K562 (cell line): ENCODE data around the gene LRRTM4. TPM values are rescaled to one million over a fixed set of nuclear protein-coding genes. Genes with fewer than 3 reads are reported as not detected.

Experiments
- ATAC-seq: fragments of 200-7000 bp; cut with Tn5 transposase; 3 replicates; pipeline ENCODE4 v1.9.1; 2020; ENCODE audit warnings: moderate library complexity
- BruUV-seq: library from RNA; stranded (reverse); fragments of 400-500 nt; replicated peaks from 2 replicates; lab custom pipeline; 2021; lab: Mats Ljungman, UMichigan
- CTCF ChIA-PET: fragments of 300-600 bp; formaldehyde crosslinking; extraction: SDS; loops from one replicate; lab custom pipeline; 2021; ENCODE audit warnings: low intra/inter-chr PET ratio; lab: Yijun Ruan, JAX
- POLR2A ChIA-PET: fragments of 300-600, 350-650 bp; sonication (Branson Sonifier 250); formaldehyde crosslinking; extraction: SDS; loops from one replicate; lab custom pipeline; 2021; ENCODE audit warnings: antibody characterized with exemption, inconsistent platforms; lab: Yijun Ruan, JAX
- DNase-seq, 4 experiments: peaks; one replicate each; pipeline versions ENCODE4 v3.0.0 to v3.0.0-alpha.2; 2011 to 2018; ENCODE audit warnings: low spot score in 3 of 4, mixed read lengths in 3 of 4; ENCODE audit errors: extremely low read depth in 1 of 4
- FAIRE-seq: peaks from 2 replicates; lab custom pipeline; 2011; peaks lifted over from hg19 to GRCh38; lab: Jason Lieb, UNC
- H2AFZ ChIP-seq: 2 replicates; pipeline ENCODE4 v1.6.0; 2011; ENCODE audit warnings: low read depth, low read length, control low read depth, inconsistent platforms
- H3K27ac ChIP-seq: fragments of 200-600 bp; 3 replicates; pipeline ENCODE4 v1.8.0; 2011; ENCODE audit warnings: low read depth, mild to moderate bottlenecking, control low read depth, inconsistent platforms, low read length, moderate library complexity, mixed read lengths; ENCODE audit errors: extremely low read depth
- H3K27me3 ChIP-seq, 2 experiments: fragments of 300-600 bp in 1 of 2; 2 replicates in 1 of 2; 3 replicates in 1 of 2; pipeline versions ENCODE4 v1.6.0 to v1.8.0; 2011; ENCODE audit warnings: inconsistent platforms in 2 of 2, low read length in 2 of 2, mild to moderate bottlenecking in 1 of 2, mixed read lengths in 1 of 2, moderate library complexity in 1 of 2; ENCODE audit not compliant: control insufficient read depth in 2 of 2, insufficient read depth in 2 of 2
- H3K36me3 ChIP-seq: fragments of 300-600 bp; 3 replicates; pipeline ENCODE4 v1.8.0; 2011; ENCODE audit warnings: mild to moderate bottlenecking, low read length, inconsistent platforms; ENCODE audit not compliant: control insufficient read depth, insufficient read depth
- H3K4me1 ChIP-seq, 2 experiments: fragments of 200-600 bp in 1 of 2; replicated peaks in 1 of 2; 2 replicates in 1 of 2; 3 replicates in 1 of 2; pipeline versions ENCODE4 v1.5.1 to v1.8.0; 2011; ENCODE audit warnings: inconsistent platforms in 2 of 2, low read length in 2 of 2, mild to moderate bottlenecking in 1 of 2, mixed read lengths in 1 of 2, moderate library complexity in 1 of 2; ENCODE audit not compliant: control insufficient read depth in 2 of 2, insufficient read depth in 2 of 2
- H3K4me2 ChIP-seq: 2 replicates; pipeline ENCODE4 v1.6.1; 2011; ENCODE audit warnings: low read length, control low read depth, inconsistent platforms, mixed read lengths; ENCODE audit not compliant: insufficient read depth
- H3K4me3 ChIP-seq: fragments of 200-600 bp; sonication (generic), shearing (Covaris generic); 2 replicates; pipeline ENCODE4 v1.5.1; 2016; ENCODE audit warnings: control low read depth, inconsistent platforms
- H3K79me2 ChIP-seq: fragments of 200-600 bp; 3 replicates; pipeline ENCODE4 v1.8.0; 2011; ENCODE audit warnings: low read length, inconsistent platforms; ENCODE audit not compliant: control insufficient read depth, insufficient read depth
- H3K9ac ChIP-seq, 2 experiments: 2 replicates each; pipeline versions ENCODE4 v1.6.0 to v1.6.1; 2011; ENCODE audit warnings: low read depth in 2 of 2, low read length in 2 of 2, control low read depth in 1 of 2, inconsistent platforms in 1 of 2, mild to moderate bottlenecking in 1 of 2, mixed read lengths in 1 of 2; ENCODE audit not compliant: insufficient read depth in 1 of 2
- H3K9me1 ChIP-seq: one replicate; pipeline ENCODE4 v1.6.0; 2011; ENCODE audit warnings: inconsistent platforms, mild to moderate bottlenecking, low read length, moderate library complexity; ENCODE audit not compliant: control insufficient read depth, insufficient read depth
- H3K9me3 ChIP-seq: replicated peaks from 2 replicates; pipeline ENCODE4 v1.5.1; 2011; ENCODE audit warnings: low read depth, low read length, inconsistent platforms; ENCODE audit not compliant: control insufficient read depth, insufficient read depth
- H4K20me1 ChIP-seq: replicated peaks from 2 replicates; pipeline ENCODE4 v1.6.1; 2011; ENCODE audit warnings: low read length, inconsistent platforms, mixed read lengths; ENCODE audit not compliant: control insufficient read depth, insufficient read depth
- LCOR ChIP-seq: sonication (generic); formaldehyde crosslinking; IDR thresholded peaks from 2 replicates; pipeline ENCODE4 v1.8.0; 2022; ENCODE audit warnings: mild to moderate bottlenecking, missing genetic modification reagents
- MCM5 ChIP-seq: fragments of 450-650 bp; IDR thresholded peaks from 2 replicates; pipeline ENCODE4 v1.6.1; 2016; ENCODE audit warnings: low read depth
- SP2 ChIP-seq: IDR thresholded peaks from 2 replicates; pipeline ENCODE4 v1.6.1; 2011; ENCODE audit warnings: mild to moderate bottlenecking, low read depth, low read length, moderate library complexity; ENCODE audit not compliant: poor library complexity, severe bottlenecking; ENCODE audit errors: extremely low read depth
- ZFP1 ChIP-seq: fragments of 450-650 bp; formaldehyde crosslinking; IDR thresholded peaks from 2 replicates; pipeline ENCODE4 v1.4.0; 2020; ENCODE audit warnings: mild to moderate bottlenecking, mixed read lengths
- ZNF507 ChIP-seq: conservative IDR thresholded peaks from 2 replicates; pipeline ENCODE4 v1.6.1; 2017; ENCODE audit warnings: missing genetic modification characterization, missing compliant biosample characterization
- WGBS: fragments of 100-300 bp; shearing (Covaris generic); methylation state at CpG from one replicate; pipeline ENCODE4 v1.1.6; 2016; ENCODE audit warnings: low coverage, mixed read lengths; ENCODE audit not compliant: insufficient coverage; ENCODE audit errors: missing lambda C conversion rate; 5-methylcytosine and 5-hydroxymethylcytosine counted together
- in situ Hi-C: fragments of 300-500 bp; cut with MboI; formaldehyde crosslinking; loops from 4 replicates; pipeline ENCODE4 v1.15.0; 2018; ENCODE audit warnings: inconsistent platforms, mixed read lengths
- intact Hi-C: fragments of 100-400 bp; cut with micrococcal nuclease; formaldehyde crosslinking; loops from 2 replicates; pipeline ENCODE4 v1.14.2; 2022
- polyA plus RNA-seq, 8 experiments: library from polyadenylated mRNA; depleted of rRNA in 4 of 8; stranded (reverse) in 5 of 8; unstranded in 3 of 8; fragments of >200 nt; fragmentation: Nextera tagmentation in 2 of 8; fragmentation: Illumina TruSeq in 1 of 8; extraction: Ambion mirVana in 2 of 8; extraction: Trizol in 1 of 8; gene quantifications; 2 replicates each; pipeline versions ENCODE4 v1.2.1 to v1.2.3, GENCODE V29; 2011 to 2014; ENCODE audit warnings: inconsistent platforms in 1 of 8, missing spikeins in 1 of 8
- total RNA-seq, 7 experiments: library from RNA; depleted of rRNA in 6 of 7; stranded (reverse); fragments of >200 nt in 6 of 7; fragmentation: Illumina TruSeq in 2 of 7; extraction: Trizol in 2 of 7; gene quantifications; 2 replicates each; pipeline versions ENCODE4 v1.2.1 to v1.2.3, GENCODE V29; 2011 to 2021; ENCODE audit warnings: low replicate concordance in 1 of 7
- TF ChIP-seq, protein P1 (sequence below): fragments of 200-800 bp; sonication (Bioruptor generic); IDR thresholded peaks from 2 replicates; pipeline ENCODE4 v1.6.1; 2017; ENCODE audit warnings: missing genetic modification characterization, missing compliant biosample characterization
- TF ChIP-seq, protein P2 (sequence below): fragments of 200-600 bp; sonication (generic); IDR thresholded peaks from one replicate; pipeline ENCODE4 v1.6.1; 2012; ENCODE audit warnings: mild to moderate bottlenecking, low read depth, low read length, inconsistent platforms
- TF ChIP-seq, protein P3 (sequence below): fragments of 450-650 bp; IDR thresholded peaks from 2 replicates; pipeline ENCODE4 v1.7.0; 2016; ENCODE audit warnings: borderline replicate concordance

LRRTM4 gene
- total and polyA plus RNA-seq, 9 of the 15 experiments (the other 6 are each of a cell fraction or from before 2014, with no cell fraction given): 0.04 TPM; not detected in 6

DNA sequence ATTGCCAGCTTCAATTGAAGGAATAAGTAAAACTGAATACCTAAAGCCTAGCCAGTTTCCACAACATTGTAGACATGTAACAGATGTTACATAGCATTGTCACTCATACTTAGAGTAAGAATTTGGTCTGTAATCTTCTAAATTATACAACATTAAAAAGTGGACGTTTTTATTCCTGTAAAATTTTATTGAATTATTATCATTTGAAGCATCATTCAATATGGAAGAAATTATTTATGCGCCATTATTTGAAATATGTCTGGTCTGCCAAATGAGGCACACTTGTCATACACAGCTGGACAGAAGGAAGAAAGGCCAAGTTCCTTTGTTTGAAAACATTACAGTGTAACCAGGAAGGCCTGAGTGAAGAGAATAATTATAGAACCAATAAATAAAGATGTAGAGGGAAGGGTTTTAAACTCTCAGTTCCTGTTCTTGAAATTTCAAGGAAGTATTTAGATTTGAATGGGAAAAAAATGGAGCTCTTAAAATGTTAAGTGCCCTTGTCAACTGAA is 575.5 kb downstream of the LRRTM4 start:
- in situ Hi-C loops: no loop called here
- ChIA-PET POLR2A (no interaction called here), CTCF (no interaction called here)
- H3K9me1 ChIP-seq: no peaks in the 10 kb centered on the region
- H3K9ac ChIP-seq: no peak overlapping the region
- H3K9me3 ChIP-seq: no peaks in the 10 kb centered on the region
- no TSS peak for BruUV-seq
- H4K20me1 ChIP-seq: no peaks in the 10 kb centered on the region
- no peak for DNase-seq
- no peak overlapping the region for H2AFZ ChIP-seq
- H3K36me3 ChIP-seq: no peaks in the 10 kb centered on the region
- intact Hi-C loops: no loop called here
- no peaks in the 10 kb centered on the region for H3K79me2 ChIP-seq
- FAIRE-seq: no peak
- no peak overlapping the region for H3K4me3 ChIP-seq
- 0% methylated on average over 2 of the region's 2 CpGs for WGBS
- H3K27me3 ChIP-seq: no peaks in the 10 kb centered on the region
- no peak overlapping the region for H3K4me2 ChIP-seq
- H3K4me1 ChIP-seq: no peaks in the 10 kb centered on the region
- H3K27ac ChIP-seq: no peak overlapping the region
- ATAC-seq: no peak
- TF ChIP-seq MCM5 (no peak), ZFP1 (no peak), ZNF507 (tag) (no peak), SP2 (no peak), LCOR (CRISPR knock-in tag) (no peak)
- TF ChIP-seq, protein P1, sequence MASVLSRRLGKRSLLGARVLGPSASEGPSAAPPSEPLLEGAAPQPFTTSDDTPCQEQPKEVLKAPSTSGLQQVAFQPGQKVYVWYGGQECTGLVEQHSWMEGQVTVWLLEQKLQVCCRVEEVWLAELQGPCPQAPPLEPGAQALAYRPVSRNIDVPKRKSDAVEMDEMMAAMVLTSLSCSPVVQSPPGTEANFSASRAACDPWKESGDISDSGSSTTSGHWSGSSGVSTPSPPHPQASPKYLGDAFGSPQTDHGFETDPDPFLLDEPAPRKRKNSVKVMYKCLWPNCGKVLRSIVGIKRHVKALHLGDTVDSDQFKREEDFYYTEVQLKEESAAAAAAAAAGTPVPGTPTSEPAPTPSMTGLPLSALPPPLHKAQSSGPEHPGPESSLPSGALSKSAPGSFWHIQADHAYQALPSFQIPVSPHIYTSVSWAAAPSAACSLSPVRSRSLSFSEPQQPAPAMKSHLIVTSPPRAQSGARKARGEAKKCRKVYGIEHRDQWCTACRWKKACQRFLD (CRISPR knock-in tag): no peak
- TF ChIP-seq, protein P2, sequence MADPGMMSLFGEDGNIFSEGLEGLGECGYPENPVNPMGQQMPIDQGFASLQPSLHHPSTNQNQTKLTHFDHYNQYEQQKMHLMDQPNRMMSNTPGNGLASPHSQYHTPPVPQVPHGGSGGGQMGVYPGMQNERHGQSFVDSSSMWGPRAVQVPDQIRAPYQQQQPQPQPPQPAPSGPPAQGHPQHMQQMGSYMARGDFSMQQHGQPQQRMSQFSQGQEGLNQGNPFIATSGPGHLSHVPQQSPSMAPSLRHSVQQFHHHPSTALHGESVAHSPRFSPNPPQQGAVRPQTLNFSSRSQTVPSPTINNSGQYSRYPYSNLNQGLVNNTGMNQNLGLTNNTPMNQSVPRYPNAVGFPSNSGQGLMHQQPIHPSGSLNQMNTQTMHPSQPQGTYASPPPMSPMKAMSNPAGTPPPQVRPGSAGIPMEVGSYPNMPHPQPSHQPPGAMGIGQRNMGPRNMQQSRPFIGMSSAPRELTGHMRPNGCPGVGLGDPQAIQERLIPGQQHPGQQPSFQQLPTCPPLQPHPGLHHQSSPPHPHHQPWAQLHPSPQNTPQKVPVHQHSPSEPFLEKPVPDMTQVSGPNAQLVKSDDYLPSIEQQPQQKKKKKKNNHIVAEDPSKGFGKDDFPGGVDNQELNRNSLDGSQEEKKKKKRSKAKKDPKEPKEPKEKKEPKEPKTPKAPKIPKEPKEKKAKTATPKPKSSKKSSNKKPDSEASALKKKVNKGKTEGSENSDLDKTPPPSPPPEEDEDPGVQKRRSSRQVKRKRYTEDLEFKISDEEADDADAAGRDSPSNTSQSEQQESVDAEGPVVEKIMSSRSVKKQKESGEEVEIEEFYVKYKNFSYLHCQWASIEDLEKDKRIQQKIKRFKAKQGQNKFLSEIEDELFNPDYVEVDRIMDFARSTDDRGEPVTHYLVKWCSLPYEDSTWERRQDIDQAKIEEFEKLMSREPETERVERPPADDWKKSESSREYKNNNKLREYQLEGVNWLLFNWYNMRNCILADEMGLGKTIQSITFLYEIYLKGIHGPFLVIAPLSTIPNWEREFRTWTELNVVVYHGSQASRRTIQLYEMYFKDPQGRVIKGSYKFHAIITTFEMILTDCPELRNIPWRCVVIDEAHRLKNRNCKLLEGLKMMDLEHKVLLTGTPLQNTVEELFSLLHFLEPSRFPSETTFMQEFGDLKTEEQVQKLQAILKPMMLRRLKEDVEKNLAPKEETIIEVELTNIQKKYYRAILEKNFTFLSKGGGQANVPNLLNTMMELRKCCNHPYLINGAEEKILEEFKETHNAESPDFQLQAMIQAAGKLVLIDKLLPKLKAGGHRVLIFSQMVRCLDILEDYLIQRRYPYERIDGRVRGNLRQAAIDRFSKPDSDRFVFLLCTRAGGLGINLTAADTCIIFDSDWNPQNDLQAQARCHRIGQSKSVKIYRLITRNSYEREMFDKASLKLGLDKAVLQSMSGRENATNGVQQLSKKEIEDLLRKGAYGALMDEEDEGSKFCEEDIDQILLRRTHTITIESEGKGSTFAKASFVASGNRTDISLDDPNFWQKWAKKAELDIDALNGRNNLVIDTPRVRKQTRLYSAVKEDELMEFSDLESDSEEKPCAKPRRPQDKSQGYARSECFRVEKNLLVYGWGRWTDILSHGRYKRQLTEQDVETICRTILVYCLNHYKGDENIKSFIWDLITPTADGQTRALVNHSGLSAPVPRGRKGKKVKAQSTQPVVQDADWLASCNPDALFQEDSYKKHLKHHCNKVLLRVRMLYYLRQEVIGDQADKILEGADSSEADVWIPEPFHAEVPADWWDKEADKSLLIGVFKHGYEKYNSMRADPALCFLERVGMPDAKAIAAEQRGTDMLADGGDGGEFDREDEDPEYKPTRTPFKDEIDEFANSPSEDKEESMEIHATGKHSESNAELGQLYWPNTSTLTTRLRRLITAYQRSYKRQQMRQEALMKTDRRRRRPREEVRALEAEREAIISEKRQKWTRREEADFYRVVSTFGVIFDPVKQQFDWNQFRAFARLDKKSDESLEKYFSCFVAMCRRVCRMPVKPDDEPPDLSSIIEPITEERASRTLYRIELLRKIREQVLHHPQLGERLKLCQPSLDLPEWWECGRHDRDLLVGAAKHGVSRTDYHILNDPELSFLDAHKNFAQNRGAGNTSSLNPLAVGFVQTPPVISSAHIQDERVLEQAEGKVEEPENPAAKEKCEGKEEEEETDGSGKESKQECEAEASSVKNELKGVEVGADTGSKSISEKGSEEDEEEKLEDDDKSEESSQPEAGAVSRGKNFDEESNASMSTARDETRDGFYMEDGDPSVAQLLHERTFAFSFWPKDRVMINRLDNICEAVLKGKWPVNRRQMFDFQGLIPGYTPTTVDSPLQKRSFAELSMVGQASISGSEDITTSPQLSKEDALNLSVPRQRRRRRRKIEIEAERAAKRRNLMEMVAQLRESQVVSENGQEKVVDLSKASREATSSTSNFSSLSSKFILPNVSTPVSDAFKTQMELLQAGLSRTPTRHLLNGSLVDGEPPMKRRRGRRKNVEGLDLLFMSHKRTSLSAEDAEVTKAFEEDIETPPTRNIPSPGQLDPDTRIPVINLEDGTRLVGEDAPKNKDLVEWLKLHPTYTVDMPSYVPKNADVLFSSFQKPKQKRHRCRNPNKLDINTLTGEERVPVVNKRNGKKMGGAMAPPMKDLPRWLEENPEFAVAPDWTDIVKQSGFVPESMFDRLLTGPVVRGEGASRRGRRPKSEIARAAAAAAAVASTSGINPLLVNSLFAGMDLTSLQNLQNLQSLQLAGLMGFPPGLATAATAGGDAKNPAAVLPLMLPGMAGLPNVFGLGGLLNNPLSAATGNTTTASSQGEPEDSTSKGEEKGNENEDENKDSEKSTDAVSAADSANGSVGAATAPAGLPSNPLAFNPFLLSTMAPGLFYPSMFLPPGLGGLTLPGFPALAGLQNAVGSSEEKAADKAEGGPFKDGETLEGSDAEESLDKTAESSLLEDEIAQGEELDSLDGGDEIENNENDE: no peak
- TF ChIP-seq, protein P3, sequence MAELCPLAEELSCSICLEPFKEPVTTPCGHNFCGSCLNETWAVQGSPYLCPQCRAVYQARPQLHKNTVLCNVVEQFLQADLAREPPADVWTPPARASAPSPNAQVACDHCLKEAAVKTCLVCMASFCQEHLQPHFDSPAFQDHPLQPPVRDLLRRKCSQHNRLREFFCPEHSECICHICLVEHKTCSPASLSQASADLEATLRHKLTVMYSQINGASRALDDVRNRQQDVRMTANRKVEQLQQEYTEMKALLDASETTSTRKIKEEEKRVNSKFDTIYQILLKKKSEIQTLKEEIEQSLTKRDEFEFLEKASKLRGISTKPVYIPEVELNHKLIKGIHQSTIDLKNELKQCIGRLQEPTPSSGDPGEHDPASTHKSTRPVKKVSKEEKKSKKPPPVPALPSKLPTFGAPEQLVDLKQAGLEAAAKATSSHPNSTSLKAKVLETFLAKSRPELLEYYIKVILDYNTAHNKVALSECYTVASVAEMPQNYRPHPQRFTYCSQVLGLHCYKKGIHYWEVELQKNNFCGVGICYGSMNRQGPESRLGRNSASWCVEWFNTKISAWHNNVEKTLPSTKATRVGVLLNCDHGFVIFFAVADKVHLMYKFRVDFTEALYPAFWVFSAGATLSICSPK: no peak
